ENCODE measurements around the gene IQCF2.
"Not testable (repeated sequence)": the region's sequence is repeated elsewhere in the genome, so short reads cannot be mapped to it uniquely, and the experiment has no call there.

IQCF2 gene

DNA sequence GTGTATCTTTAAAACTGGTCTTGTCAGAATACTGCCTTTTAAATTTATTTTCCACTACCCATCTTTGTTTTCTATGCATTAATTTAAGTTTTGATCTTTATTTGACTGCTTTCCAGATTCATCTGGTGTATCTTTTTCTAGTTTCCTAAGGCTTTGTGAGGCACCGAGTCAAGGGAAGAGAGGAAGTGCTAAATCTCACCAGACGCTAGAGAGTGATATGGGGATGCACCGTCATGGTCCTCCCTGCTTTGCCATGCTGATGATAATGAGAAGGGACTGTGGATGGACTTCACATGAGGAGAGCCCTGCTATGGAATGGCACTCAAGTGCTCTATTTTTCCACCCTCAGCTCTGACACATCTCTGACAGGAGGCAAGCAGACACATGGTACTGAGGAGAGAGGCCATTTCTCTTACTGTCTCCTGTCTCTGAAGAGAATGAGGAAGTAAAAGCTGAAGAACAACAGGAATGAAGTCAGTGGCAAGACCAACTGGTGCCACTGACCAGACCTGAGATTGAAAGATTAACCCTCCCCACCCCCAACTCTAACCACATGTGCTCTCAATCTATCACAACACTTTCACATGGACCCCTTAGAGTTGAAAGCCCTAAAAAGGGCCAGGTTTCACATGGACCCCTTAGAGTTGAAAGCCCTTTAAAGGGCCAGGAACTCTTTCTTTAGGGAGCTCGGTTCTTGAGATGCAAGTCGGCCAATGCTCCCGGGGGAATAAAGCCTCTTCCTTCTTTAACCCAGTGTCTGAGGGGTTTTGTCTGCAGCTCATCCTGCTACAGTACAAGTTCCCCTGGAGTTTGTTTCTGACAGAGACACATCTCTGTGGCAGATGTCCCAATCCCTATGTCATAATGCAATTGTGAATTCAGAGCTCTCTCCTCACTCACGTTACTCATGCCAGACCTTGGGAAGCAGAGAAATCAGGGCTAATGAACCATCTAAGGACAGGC lies at the start of gene IQCF2:
Gene IQCF2, plus strand, starts transcription at position 913 of the 963 bp plus-strand sequence. CDS start 52 bp downstream, outside the sequence.
- no peak for DNase-seq (ENCODE audit: low read depth, low spot score)

DNA sequence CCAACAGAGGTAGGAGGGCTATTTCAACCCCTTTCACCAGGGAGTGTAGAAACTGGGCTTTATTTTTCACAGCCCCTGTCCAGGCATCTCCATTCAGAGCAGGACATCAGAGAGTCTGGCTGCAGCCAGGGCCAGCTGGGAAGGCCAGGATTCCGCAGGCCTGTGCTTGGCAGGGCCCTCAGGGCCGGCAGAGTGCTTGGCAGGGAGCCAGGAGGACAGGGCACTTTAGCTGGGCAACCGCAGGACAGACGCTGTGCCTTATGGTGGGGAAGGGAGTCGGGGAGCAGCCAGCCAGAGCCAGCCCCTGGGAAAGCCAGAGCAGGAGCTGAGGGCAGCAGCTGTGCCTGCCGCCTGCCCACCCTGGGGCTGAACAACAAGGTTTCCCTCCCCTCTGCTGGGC lies 47.9 kb upstream of the IQCF2 start:
- DNase-seq (ENCODE audit: low read depth, low spot score) = no peak

DNA sequence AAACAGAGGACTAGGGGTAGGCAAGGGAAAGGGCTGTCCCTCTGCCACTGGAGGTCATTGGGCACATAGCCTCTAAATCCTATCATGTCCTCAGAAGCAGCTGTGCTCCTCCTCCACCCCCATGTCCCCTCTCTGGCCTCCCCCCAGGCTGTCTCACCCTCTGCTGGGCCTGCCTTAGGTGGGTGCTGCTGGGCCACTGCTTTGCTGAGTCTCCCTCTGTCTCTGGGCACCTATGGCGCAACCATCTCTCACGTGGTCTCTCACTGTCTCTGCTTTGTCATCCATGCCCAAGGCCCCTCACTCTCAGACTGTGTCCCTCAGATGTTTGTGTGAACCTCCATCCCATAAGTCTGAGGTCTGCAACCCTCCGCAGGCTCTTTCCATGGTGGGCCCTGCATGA lies 47.4 kb upstream of the IQCF2 start:
- no peak for DNase-seq (ENCODE audit: low read depth, low spot score)

DNA sequence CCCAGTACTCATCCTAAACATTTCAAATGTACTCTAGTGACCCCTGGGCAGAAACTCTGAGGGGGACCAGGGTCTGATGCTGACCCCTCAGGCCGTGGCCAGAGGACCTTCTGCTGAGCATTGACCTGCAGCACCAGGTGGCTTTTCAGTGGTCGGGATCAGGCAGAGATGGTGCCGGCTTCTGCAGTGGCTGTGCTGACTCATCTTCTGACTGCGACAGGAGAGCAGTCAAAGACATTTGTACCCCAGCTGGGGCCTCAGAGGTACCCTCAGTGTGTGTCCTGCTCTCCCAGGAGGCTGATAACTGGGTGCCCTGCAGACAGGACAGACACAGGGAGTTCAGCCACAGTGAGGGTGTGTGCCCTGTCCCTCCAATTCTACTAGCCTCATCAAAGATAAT lies 45.8 kb upstream of the IQCF2 start:
- DNase-seq (ENCODE audit: low read depth, low spot score) = no peak

DNA sequence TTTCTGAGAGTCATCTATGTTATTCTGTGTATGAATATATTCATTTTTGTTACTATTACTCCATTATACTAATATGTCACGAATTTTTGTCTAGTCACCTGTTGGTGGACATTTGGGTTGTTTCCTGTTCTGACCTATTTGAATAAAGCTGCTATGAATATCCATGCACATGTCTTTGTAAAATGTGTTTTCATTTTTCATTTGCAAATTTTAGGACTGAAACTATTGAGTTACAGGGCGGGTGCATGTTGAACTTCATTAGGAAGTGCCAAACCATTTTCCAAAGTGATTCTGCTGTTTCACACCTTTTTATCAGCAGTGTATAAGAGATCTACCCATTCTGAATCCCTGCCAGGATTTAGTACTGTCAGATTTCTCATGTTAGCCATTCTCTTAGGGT lies 44.7 kb upstream of the IQCF2 start:
- DNase-seq (ENCODE audit: low read depth, low spot score) = no peak

DNA sequence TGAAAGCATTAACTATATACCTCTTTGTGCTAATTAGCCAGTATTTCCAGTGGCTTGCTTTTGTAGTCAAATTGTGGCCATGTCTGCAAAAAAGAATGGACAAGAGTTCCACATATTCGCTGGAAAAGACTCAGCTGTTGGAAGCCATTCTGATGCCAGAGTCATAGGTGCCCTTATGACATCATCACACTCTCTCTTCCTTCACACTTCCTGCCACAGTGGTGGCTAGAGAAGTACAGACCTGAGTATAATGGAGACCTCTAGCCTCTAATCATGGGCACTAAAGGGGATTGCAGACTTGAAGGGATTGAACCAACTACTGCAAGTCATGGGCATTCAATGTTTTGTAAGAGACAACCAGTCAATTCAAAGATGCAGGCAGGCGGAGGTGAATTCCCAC lies 44.0 kb upstream of the IQCF2 start:
- no peak for DNase-seq (ENCODE audit: low read depth, low spot score)

DNA sequence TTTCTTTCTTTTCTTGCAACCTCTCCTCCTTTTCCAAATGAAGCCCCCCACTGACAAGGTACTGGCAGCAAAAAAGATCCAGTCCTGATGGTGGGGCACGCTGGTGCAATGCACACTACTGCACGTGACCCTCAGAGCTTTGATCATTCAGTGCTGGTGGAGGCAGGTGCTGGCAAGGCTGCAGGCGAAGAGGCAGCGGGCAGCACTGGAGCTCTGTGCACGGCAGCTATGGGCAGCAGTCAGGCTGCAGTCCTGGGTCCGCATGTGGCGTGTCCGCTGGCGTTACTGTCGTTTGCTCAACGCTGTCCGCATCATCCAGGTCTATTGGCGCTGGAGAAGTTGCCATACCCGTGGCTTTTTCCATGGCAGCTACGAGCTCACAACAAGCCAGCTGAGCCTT lies 42.3 kb upstream of the IQCF2 start:
- no peak for DNase-seq (ENCODE audit: low read depth, low spot score)

DNA sequence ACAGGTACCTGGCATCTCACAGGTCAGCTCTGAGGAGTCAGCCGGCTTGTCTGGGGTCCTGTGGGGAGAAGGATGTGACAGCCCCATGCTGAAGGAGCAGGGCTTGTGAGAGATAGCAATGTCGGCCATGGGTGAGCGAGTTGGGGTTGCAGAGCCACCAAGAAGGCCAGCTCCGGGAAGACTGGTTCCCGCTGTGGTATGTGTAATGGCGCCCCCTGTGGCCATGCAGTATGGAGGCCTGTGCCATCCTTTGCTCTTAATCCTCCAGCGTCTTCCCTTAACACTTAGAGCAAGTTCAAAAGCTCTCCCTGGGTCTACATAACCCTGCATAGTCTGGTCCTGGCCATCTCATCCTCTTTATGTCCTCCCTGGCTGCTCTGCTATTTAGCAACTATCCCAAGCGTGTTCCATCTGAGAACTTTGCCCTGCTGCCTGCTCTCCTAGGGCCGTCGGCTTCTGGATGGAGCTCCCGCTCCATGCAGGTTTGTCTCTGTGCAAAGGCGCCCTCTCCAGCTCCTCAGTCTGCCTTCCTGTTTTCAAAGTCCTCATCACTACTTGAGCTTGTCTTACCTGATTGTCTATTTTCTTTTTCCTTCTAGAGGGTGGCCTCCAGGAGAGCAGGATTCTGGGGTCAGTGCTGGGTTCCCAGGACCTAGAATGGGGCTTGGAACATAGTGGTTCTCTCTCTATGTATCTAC lies 41.6 kb upstream of the IQCF2 start:
- DNase-seq (ENCODE audit: low read depth, low spot score) = no peak

DNA sequence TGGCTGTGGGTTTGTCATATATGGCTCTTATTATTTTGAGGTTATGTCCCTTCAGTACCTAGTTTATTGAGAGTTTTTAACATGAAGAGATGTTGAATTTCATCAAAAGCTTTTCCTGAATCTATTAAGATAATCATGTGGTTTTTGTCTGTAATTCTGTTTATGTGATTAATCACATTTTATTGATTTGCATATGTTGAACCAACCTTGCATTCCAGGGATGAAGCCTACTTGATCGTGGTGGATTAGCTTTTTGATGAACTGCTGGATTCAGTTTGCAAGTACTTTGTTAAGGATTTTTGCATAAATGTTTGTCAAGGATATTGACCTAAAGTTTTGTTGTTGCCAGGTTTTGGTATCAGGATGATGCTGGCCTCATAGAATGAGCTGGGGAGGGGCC lies 33.1 kb upstream of the IQCF2 start:
- no peak for DNase-seq (ENCODE audit: low read depth, low spot score)

DNA sequence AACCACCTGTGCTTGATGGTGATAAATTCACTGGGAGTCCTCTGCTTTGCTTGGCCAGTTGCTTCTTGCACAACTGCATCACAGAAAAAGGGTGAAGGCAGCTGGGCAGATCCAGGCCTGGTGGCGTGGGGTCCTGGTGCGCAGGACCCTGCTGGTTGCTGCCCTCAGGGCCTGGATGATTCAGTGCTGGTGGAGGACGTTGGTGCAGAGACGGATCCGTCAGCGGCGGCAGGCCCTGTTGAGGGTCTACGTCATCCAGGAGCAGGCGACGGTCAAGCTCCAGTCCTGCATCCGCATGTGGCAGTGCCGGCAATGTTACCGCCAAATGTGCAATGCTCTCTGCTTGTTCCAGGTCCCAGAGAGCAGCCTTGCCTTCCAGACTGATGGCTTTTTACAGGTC lies 31.1 kb upstream of the IQCF2 start:
- no peak for DNase-seq (ENCODE audit: low read depth, low spot score)

DNA sequence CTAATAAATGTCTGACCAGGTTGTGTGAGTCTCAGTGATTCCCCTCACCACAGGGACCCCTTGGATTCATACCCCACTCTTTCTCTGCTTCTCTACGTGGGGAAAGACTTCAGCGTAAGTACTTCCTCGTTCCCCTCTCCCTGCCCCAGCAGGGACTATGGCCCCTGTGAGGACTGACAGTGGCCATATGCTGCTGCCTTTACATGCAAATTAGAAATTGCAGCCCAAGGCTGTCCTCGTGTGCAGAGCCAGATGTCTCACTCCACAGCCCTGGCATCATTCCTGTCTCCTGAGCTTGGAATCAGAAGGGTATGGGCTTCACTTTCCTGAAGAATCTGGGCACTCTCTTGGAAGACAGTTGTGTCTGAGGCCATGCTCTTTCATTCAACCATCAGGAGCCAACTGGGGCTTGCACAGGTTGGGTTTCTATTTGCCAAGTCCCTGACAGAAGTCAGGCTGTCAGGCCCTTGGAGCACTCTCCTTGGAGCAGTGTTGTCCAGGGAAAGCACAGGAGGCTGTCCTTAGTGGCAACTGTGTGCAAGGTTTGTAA lies 30.5 kb upstream of the IQCF2 start:
- no peak for DNase-seq (ENCODE audit: low read depth, low spot score)

DNA sequence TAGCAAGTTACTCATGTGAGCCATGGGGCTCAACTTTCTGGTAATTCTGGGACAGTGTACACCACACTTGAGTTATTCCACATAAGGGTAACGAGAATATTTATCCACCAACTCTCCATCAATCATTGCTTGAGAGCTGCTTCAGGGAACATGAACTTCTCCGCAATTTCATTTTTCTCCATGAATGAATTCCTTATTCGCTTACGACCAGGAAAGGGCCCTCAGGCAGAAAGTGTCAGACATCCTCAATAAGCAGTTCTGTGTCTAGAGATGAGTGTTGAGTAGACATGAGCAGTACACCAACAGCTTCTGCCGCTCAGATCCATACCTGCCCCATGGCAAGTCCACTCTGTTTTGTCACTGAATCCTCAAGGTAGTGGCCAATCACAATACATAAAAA lies 24.8 kb upstream of the IQCF2 start:
- DNase-seq (ENCODE audit: low read depth, low spot score) = no peak

DNA sequence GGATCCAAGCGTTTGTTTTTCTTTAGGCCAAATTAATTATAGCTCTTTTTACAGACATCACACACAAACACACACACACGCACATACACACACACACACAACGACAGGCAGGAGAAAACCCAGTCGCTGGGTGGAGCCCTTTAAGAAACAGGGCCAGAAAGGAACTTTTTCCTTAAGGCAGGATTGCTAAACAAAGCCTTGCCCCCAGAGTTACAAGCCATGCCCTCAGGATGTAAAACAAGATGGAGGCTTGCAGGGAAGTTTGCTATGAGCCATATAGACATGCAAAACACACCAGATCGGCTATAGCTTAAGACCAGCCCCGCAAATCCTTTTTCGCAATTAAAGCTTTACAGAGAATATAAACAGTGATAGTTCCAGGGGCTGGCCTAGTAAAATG lies 16.3 kb upstream of the IQCF2 start:
- DNase-seq (ENCODE audit: low read depth, low spot score) = no peak

DNA sequence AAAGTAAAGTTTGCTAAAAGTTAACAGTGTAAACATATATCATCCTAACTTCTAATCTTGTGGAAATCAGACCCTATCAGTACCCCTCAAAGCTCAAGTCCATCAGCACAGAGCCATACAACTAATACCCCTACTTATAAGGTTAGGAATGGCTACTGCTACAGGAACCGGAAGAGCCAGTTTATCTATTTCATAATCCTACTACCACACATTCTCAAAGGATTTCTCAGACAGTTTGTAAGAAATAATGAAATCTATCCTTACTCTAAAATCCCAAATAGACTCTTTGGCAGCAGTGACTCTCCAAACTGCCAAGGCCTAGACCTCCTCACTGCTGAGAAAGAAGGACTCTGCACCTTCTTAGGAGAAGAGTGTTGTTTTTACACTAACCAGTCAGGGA lies 6.0 kb upstream of the IQCF2 start:
- not testable (repeated sequence) for DNase-seq (ENCODE audit: low read depth, low spot score)

DNA sequence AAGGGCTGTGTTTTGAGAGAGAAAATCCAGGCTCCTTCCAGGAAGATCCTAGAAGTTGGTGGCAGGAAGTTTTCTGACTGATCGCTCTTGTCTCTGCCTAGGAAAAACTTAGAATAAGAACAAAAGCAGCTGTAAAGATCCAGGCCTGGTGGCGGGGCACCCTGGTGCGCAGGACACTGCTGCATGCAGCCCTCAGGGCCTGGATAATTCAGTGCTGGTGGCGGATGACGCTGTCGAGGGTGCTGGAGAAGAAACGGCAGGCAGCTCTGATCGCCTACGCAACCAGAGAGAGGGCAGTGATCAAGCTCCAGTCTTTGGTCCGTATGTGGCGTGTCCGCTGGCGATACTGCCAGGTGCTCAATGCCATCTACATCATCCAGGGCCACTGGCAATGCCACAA lies 1.5 kb downstream of the IQCF2 start:
- no peak for DNase-seq (ENCODE audit: low read depth, low spot score)

DNA sequence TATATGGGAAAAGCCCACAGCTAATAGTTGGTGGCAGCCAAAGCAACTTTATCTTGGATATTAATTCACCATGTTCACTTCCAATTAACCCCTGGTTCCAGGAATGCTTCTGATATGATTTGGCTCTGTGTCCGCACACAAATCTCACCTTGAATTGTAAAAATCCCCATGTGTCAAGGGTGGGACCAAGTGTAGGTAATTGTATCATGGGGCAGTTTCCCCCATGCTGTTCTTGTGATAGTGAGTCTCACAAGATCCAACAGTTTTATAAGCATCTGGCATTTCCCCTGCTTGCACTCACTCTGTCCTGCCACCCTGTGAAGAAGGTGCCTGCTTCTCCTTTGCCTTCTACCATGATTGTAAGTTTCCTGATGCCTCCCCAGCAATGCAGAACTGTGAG lies 7.5 kb downstream of the IQCF2 start:
- DNase-seq (ENCODE audit: low read depth, low spot score) = not testable (repeated sequence)

DNA sequence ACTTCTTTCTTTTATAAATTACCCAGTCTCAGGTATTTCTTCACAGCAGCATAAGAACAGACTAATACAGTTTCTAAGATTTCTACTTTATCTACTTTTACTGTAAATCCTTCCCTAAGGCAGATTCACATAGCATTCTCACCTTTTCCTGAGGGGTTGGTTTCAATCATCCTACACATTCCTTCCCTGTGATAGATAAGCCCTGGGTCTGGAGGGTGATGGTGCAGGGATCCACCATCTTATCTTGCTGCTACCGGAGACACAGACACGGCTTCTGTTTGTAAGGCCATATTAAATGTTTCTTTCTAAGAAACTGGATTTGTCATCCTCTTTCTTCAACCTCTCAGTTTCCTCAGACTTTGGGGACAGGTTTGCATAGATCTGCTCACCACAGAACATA lies 7.9 kb downstream of the IQCF2 start:
- no peak for DNase-seq (ENCODE audit: low read depth, low spot score)

DNA sequence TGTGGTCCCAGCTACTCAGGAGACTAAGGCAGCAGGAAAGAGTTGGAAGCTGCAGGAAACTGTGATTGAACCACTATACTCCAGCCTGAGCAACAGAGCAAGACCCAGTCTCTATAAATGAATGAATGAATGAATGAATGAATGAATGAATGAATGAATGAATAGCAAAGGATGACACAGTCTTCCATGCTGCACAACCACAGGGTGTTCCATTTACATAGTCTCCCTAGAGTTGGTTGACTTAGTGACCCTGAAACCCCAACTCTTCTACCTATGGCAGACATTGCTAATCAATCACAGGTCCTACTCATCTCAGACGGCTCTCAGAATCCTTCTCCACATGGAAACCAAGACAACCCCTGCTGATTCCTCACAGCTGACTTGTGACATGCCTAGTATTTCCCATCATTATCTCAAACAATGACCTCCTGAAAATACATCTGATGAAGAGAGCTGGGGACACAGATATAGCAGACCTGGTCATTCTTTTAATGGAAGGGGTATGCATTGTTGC lies 11.9 kb downstream of the IQCF2 start:
- no peak for DNase-seq (ENCODE audit: low read depth, low spot score)

DNA sequence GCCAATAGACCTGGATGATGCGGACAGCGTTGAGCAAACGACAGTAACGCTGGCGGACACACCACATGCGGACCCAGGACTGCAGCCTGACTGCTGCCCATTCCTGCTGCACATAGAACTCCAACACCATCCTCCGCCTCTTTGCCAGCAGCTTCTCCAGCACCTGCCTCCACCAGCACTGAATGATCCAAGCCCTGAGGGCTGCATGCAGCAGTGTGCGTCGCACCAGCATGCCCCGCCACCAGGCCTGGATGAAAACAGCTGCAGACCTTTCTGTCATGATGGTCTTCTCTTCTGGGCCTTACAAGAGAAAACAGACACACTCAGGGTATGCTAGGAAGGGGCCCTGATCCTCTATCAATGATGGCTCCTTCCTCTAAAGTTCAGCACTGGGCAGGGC lies 12.5 kb downstream of the IQCF2 start:
- DNase-seq (ENCODE audit: low read depth, low spot score) = no peak

DNA sequence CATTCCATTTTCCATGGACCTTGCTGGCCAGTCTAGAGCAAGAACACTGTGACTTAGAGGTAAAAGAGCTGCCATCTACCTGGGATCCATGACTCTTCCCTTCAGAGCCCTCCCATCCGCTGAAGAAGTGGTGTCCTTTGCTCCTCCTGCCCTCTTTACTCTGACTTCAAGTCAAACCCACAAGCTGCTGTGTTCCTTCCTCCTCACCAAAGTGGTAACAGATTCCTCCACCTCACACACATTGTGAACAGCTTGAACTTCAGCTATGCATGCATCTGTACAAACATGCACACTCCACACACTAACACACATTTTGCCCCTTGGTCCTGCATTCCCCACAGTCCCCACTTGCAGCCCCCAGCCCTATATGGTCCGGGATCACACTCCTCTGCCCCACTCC lies 13.0 kb downstream of the IQCF2 start:
- no peak for DNase-seq (ENCODE audit: low read depth, low spot score)

DNA sequence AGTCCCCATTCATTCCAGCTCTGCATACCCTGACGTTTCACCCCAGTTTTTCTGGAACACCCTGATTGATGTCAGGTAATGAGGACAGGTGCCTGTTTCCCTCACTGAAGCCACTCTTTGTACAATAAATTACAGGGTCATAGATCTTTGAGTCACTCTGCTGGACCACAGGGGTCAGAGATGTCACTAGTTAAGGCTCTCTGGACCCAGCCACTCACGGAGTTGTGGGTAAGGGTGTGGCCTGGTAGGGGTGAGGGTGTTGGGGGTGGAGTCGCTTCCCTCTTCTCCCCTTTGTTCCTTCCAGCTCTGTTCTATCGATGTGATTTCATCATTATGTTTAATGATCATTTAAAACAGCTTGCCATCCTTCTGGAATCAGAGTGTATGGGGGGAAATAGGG lies 13.5 kb downstream of the IQCF2 start:
- no peak for DNase-seq (ENCODE audit: low read depth, low spot score)

DNA sequence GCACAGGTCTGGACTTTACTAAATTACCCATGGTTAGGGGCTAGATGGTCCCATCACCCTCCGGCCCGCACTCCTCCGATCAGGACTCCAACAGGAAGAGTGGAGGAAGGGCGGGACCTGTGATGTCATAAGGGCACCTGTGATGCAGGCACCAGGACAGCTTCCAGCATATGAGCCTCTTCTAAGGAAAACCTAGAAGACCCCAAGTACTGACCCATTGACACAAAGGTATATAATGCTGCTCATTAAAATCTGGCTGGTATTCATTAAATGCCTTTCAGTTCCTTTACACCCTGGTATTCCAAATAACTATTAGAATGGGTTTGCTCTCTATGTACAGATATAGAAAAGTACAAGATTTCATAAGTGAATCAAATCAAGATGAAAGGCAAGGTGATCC lies 14.1 kb downstream of the IQCF2 start, which contains the start of gene IQCF5:
Gene IQCF5, minus strand, starts transcription at position 101 of the 400 bp plus-strand sequence. Its CDS starts 70 bp downstream, at position 31.
- DNase-seq (ENCODE audit: low read depth, low spot score) = no peak
